ENCODE results near the gene RXFP3. TPM values are rescaled to one million over a fixed set of nuclear protein-coding genes. Genes with fewer than 3 reads are reported as not detected.

Gene RXFP3
- total RNA-seq, 2 donors from 2014 or later, result not detected

DNA sequence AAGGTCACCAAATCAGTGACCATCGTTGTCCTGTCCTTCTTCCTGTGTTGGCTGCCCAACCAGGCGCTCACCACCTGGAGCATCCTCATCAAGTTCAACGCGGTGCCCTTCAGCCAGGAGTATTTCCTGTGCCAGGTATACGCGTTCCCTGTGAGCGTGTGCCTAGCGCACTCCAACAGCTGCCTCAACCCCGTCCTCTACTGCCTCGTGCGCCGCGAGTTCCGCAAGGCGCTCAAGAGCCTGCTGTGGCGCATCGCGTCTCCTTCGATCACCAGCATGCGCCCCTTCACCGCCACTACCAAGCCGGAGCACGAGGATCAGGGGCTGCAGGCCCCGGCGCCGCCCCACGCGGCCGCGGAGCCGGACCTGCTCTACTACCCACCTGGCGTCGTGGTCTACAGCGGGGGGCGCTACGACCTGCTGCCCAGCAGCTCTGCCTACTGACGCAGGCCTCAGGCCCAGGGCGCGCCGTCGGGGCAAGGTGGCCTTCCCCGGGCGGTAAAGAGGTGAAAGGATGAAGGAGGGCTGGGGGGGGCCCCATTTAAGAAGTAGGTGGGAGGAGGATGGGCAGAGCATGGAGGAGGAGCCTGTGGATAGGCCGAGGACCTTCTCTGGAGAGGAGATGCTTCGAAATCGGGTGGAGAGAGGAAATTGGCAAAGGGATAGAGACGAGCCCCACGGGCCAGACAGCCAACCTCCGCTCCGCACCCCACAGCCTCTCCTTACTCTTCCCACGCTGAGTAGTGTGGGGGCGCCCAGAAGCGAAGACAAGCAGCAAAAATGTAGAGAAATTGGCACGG, 1.7 kb downstream of the RXFP3 start:
- DNase-seq, result no peak
- intact Hi-C loops (cut with DNase I), result no loop called here
- Histone ChIP-seq H3K36me3 (replicated peaks in 1 of 2; ENCODE audit: insufficient read depth in 1 of 2, low read depth in 2 of 2) (no peaks in the 10 kb centered on the region), H3K4me3 (no peak overlapping the region), H3K9me3 (no peaks in the 10 kb centered on the region), H3K27ac (no peak overlapping the region), H3K4me1 (peaks cover 22% of the 10 kb centered on the region), H3K27me3 (peaks cover 0 to 11% of the 10 kb centered on the region in 2 donors)
- 11 to 23% methylated on average over 30 to 54 of the region's 54 CpGs for WGBS, 2 donors
- ATAC-seq, result no peak
- TF ChIP-seq, protein P1, sequence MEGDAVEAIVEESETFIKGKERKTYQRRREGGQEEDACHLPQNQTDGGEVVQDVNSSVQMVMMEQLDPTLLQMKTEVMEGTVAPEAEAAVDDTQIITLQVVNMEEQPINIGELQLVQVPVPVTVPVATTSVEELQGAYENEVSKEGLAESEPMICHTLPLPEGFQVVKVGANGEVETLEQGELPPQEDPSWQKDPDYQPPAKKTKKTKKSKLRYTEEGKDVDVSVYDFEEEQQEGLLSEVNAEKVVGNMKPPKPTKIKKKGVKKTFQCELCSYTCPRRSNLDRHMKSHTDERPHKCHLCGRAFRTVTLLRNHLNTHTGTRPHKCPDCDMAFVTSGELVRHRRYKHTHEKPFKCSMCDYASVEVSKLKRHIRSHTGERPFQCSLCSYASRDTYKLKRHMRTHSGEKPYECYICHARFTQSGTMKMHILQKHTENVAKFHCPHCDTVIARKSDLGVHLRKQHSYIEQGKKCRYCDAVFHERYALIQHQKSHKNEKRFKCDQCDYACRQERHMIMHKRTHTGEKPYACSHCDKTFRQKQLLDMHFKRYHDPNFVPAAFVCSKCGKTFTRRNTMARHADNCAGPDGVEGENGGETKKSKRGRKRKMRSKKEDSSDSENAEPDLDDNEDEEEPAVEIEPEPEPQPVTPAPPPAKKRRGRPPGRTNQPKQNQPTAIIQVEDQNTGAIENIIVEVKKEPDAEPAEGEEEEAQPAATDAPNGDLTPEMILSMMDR (IDR thresholded peaks at IDR 0.05), result no peak

- H3K4me3 ChIP-seq, result no peak overlapping the region
- ATAC-seq, result no peak
- DNase-seq, result no peak
- WGBS, 2 donors, result 9 to 13% methylated on average over 13 to 14 of the region's 14 CpGs
- no peaks in the 10 kb centered on the region for H3K9me3 ChIP-seq
- intact Hi-C loops (cut with DNase I), result no loop called here
- TF ChIP-seq, protein P1 (IDR thresholded peaks at IDR 0.05), result no peak
- TF ChIP-seq POLR2A (IDR thresholded peaks at IDR 0.05), result no peak
- H3K4me1 ChIP-seq, result peaks cover 22% of the 10 kb centered on the region
- H3K36me3 ChIP-seq (replicated peaks in 1 of 2; ENCODE audit: insufficient read depth in 1 of 2, low read depth in 2 of 2), result no peaks in the 10 kb centered on the region
- H3K27ac ChIP-seq, result no peak overlapping the region
- H3K27me3 ChIP-seq, result peaks cover 0 to 11% of the 10 kb centered on the region in 2 donors
Observed at GRCh38 chr5:33938507-33938796, 2.3 kb downstream of the RXFP3 start.

- H3K4me1 ChIP-seq, result peaks cover 22% of the 10 kb centered on the region
- no peaks in the 10 kb centered on the region for H3K36me3 ChIP-seq (replicated peaks in 1 of 2; ENCODE audit: insufficient read depth in 1 of 2, low read depth in 2 of 2)
- peaks cover 0 to 11% of the 10 kb centered on the region in 2 donors for H3K27me3 ChIP-seq
- H3K9me3 ChIP-seq, result no peaks in the 10 kb centered on the region
- no peak overlapping the region for H3K27ac ChIP-seq
- WGBS, 2 donors, result 6 to 24% methylated on average over 15 of the region's 15 CpGs
- H3K4me3 ChIP-seq, result no peak overlapping the region
- intact Hi-C loops (cut with DNase I), result no loop called here
- DNase-seq (no peak), ATAC-seq (no peak)
- no peak for TF ChIP-seq POLR2A (IDR thresholded peaks at IDR 0.05)
- TF ChIP-seq, protein P1 (IDR thresholded peaks at IDR 0.05), result no peak
Observed at GRCh38 chr5:33938881-33939280, 2.7 kb downstream of the RXFP3 start.

DNA sequence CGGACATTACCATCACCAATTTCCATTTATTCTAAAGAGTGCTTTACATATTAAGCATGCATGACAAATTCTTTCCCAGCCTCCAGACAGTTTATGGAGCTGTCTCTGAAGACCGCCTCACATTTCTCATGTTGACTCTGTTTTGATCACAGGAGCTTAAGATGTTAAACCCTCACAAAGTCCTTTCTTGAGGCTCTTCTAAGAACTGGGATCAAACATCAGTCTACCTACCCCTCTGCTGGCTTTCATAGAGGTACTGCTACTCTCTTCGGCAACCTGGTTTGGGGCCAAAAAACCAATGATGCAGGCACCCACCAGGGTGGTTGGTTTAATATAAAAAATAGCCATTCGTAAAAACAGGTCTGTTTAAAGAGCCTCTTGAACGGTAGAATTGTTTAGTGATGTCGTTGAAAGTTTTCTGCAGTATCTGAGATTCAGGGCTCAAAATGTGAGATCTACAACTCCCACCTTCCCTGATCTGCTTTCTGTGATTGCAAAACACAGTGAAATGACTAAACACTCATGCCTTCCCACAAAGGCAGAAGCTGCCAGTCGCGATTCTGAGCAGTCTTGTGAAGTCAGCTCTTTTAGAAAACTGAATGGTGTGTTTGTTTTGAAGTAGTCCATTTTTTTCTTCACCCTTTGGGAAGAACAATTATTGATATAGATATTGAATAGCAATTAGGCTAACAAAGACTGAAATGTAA, 3.5 kb downstream of the RXFP3 start:
- WGBS, 2 donors, result 50 to 59% methylated on average over 8 of the region's 8 CpGs
- no peaks in the 10 kb centered on the region for H3K9me3 ChIP-seq
- intact Hi-C loops (cut with DNase I), result no loop called here
- H3K4me3 ChIP-seq, result no peak overlapping the region
- no peak overlapping the region for H3K27ac ChIP-seq
- H3K27me3 ChIP-seq, result peaks cover 0 to 11% of the 10 kb centered on the region in 2 donors
- ATAC-seq, result no peak
- TF ChIP-seq POLR2A (IDR thresholded peaks at IDR 0.05), result no peak
- TF ChIP-seq, protein P1 (IDR thresholded peaks at IDR 0.05), result no peak
- H3K4me1 ChIP-seq, result peaks cover 22% of the 10 kb centered on the region
- no peaks in the 10 kb centered on the region for H3K36me3 ChIP-seq (replicated peaks in 1 of 2; ENCODE audit: insufficient read depth in 1 of 2, low read depth in 2 of 2)
- no peak for DNase-seq
